GM21737 (cell line): ENCODE results near the gene EFEMP1.

ENCODE experiments used
- ATAC-seq: cut with Tn5 transposase; IDR thresholded peaks from one replicate; pipeline ENCODE4 v1.9.1; 2021; ENCODE audit warnings: mild to moderate bottlenecking, moderate library complexity; ENCODE audit not compliant: unreplicated experiment

The EFEMP1 gene

DNA sequence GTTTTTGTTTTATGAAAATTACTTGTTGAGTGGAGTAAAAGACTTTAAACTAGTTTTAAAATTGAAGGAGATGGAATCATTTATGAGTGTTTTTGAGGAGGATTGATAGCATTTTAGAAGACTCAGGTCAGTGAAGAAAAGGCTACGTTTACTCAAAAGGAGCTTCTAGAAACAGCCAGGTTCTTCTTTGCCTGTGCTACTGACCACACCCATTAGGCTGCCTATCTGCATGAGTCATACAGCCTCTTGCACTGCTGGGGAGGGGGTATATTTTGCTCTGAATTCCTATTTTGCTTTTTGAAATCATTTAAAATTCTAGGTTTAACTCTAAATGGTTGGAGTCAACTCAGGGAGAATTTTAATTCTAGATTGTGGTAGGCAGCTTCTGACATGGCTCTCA is 22.3 kb downstream of the EFEMP1 start:
- no peak for ATAC-seq

DNA sequence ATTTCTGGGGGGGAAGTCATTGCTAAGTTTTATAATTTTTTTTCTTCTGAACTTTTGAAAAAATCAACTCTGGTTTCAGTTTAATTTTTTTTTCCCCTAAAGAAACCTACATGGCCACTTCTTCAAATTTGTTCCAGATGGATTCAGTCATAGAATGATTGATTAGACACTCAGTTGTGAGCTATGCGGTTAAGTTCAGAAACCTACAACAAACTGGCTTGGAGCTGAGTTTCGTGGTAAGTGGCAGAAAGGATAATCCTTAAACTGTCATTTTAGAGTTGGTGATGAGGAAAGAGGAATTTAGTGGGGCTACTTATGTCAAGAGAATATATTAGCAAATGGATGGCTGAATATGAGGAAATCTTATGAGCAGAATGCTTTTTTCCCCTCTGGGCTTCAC is 23.7 kb downstream of the EFEMP1 start:
- no peak for ATAC-seq

DNA sequence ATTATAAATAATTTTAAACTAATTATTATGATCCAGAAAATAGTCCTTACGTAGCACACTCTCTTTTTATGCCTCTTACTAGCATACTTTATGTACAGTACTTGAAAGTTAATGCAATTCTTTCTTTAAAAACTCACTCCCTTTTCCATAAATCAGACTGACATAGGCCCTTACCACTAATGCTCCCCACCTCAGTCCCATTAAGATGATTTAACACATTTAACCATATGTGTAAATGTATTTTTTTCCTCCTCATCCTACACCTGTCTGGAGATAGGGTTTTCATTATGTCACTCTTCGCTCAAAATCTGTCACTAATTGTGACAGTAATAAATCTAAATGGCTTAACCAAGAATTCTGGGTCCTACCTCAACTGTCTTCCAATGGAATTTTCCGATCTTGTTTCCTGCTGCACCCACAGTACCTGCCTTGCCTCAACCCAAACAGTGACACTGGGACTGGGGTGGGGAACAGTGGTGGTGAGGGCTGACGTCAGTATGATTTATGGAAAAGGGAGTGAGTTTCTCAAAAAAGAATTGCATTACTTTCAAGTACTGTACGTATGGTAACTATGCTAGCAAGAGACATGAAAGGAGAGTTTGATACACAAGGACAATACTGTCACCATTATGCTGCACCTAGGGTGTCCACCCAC is 25.1 kb downstream of the EFEMP1 start:
- no peak for ATAC-seq

DNA sequence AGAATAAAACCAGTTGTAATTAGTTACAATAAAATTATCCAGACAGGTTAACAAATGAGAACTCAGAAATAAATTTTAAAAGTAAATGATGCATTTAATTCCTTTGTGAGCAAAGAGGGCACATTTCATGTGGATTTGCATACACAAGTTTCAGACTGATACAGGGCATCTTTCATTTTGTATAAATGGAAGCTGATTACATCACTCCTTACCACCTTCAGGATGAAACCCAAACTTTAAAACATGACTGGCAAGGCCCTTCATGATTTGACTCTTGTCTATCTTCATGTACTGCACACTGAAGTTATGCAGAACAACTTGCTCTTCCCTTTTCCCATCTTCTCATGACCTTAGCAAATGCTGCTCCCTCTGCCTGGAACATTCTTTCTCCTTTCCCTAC is 26.9 kb downstream of the EFEMP1 start:
- ATAC-seq: no peak

GRCh38 chr2:55894720-55895119 is 28.9 kb downstream of the EFEMP1 start:
- ATAC-seq: no peak

GRCh38 chr2:55891671-55892094 is 31.9 kb downstream of the EFEMP1 start:
- ATAC-seq: no peak

- no peak for ATAC-seq
These were observed 34.6 kb downstream of the EFEMP1 start for GRCh38 chr2:55888936-55889335.

GRCh38 chr2:55887901-55888624 is 35.5 kb downstream of the EFEMP1 start:
- ATAC-seq: no peak

- no peak for ATAC-seq
These were observed 36.2 kb downstream of the EFEMP1 start for GRCh38 chr2:55887351-55887750.

DNA sequence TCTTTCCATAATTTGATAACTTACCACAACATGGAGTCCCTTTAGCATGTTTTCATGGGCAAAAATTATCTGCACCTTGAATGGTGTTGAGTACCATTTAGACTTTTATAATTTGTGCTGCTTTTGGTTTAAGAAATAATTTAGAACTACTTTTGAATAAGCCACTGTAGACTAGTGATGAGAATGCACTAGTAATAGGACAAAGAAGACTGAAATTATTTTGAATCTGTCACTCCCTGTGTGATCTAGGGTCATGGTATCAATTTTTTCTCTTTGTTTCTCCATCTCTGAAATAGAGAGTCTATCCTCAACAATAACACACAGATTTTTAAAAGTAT is 37.7 kb downstream of the EFEMP1 start:
- ATAC-seq: no peak

DNA sequence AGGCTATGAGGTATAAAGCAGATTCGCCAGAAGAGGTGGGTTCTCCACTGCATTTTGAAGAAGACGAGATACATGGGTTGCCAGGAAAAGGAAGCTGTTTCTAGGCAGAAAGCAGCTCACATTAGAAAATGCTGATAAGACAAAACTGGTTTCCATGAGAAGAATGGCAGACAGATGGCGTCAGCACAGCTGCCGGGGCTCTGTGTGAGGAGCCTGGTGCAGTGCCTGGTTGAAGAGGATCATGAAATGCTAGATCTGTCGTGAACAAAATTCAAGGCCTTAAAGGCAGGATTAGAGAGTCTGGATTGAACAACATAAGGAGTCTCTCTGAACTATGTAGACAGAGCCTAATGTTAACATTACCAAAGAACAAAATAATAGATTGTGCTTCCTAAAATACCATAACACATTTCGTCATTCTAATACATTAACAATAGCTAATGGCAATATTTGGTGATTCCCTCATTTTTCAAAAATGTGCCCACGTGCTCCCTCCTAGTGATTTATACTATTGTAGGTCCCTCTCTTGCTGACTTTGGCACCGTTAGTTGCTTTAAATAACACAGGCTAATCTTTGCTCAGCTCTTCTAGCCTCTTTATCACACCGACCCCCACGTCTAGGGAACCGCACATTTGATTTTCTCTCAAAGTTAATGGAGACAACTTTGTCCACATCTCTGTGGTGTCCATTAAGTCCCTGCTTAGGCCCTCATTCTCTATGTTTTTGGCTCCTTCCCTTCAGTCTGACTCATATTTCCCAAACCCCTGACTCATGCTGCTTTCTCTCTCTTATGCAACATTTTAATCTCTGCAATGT is 38.2 kb downstream of the EFEMP1 start:
- ATAC-seq: no peak

DNA sequence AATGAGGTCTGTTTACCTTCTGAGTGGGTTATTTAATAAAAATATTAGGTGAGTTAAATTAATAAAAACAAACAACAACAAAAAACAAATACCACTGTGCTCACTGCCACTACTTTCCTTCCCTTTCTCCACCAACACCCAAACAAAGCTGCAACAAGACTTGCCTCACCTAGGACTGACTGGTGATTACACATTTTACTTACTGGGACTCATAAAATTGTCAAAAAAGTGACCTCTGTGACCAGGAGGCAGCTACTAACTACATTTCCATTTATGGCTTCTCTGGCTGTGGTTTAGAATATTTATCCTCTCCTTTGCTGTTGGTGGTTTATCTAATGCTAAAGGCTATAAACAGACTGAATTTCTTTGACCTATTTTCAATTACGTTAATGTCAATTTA is 39.8 kb downstream of the EFEMP1 start:
- no peak for ATAC-seq

- ATAC-seq: no peak
These were observed 40.2 kb downstream of the EFEMP1 start for GRCh38 chr2:55883357-55883756.

DNA sequence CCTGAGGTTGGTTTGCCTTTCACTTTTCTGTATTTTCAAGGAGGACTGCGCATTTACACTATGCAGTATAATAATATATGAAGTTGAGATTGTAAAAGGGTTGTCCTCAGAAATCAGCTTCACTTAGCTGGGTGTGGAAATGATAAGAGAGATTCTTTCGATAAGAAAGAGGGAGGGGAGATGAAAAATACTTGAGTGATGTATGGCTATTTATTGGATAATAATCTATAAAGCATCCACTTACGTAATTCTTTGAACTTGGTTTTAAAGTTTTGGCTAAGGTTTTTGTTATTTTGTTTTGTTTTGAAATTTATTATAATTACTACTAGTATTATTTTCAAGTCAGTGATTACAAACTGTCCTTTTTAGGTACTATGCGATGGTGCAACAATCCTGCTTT is 40.6 kb downstream of the EFEMP1 start:
- no peak for ATAC-seq

DNA sequence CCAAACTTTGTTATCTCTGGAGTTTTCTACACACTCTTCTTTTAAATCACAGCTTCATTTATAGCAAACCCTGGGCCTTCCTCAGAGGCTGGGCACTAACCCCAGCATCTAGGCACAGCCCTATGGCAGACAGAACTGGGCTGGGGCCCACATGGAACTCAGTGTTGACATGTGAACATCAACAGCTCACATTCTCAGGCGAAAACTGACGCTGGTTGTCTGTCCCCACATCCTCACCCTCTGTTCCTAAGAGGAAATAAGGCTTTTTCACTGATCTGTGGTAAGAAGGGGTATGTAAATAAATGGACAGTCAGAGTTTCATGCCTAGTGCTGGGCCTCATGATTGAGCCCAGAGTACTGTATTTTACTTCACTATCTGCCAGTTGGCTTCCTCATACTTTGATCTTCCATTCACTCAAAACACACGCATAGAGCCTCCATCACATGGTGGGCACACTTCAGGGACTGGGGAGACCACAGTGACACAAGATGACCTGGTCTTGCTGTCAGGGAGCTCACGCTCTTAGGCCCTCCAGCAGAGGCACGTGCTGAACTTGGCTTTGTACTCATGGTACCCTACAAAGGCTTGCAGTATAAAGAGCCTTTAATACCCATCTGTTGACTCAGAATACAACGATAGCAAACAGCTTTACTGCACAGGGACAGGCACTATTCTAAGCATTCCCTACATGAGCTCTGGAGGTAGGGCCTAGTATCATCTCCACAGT is 43.0 kb downstream of the EFEMP1 start:
- ATAC-seq: no peak

- ATAC-seq: no peak
These were observed 43.6 kb downstream of the EFEMP1 start for GRCh38 chr2:55879976-55880375.

DNA sequence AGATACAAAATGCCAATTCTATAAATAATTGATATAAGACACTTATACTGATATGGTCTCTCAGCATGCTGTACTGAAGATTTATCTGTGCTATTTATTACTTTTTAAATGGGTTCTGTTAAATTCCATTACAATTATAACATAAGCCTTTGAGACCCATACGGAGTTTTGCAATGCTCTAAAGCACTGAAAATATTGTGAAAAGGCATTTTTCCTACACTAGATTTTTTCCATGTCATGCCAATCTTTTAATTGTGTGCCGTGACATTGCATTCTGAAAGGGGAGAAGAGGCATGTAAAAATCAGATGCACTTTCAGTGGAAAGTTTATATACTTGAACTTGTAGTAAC is 46.5 kb downstream of the EFEMP1 start:
- ATAC-seq: no peak

GRCh38 chr2:55876429-55877086 is 47.0 kb downstream of the EFEMP1 start:
- ATAC-seq: no peak

DNA sequence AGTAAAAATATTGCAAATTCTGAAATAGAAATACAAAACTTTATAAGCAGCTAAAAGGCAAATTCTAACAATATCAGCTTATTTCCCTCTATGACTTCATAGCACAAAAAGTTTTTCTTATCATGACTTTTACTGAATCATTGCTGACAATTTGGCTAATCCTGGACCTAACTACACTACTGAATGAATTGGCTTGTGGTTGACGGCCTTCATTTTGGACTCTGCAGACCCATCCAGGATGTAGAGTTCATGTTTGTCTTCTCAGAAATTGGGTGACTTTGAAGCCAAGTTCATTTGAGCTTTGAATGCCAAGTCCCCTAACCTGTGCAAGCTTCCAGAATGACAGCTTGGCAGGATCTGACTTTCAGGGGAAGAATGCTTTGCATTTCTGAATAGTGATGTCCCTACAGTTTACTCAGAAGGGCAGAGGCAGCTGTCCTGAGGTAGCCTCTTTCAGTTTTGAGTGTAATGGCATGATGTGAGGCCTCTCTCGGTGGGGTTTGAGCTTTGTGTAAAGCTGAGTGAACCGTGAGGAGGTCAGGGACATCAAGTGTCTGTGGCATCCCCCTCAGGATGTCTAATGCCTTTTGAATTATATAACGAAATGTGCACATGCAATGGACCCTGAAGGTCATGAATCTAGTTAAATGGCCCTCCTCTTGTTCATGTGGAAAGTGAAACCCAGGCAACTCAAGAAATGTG is 48.0 kb downstream of the EFEMP1 start:
- ATAC-seq: no peak

- no peak for ATAC-seq
These were observed 49.2 kb downstream of the EFEMP1 start for GRCh38 chr2:55874338-55874737.
